ENCODE data around the gene EDEM3. TPM values are rescaled to one million over a fixed set of nuclear protein-coding genes. Genes with fewer than 3 reads are reported as not detected.

EDEM3 gene
- polyA plus RNA-seq, 12 donors: 20.6 to 42.2 (median 29.3) TPM; not detected in 1

Other genes with a start within 250 kb of the EDEM3 start
- 10 to 100 TPM in 11 of 12 donors, not detected in 1; 30.3 to 69.9 (median 56.7) TPM for gene NIBAN1, start 219.7 kb upstream of the EDEM3 start, polyA plus RNA-seq (ENCODE audit: insufficient read length in 12 of 12)

All from muscle of arm (tissue), 12 donors.